ENCODE measurements around the gene SRL.

DNA sequence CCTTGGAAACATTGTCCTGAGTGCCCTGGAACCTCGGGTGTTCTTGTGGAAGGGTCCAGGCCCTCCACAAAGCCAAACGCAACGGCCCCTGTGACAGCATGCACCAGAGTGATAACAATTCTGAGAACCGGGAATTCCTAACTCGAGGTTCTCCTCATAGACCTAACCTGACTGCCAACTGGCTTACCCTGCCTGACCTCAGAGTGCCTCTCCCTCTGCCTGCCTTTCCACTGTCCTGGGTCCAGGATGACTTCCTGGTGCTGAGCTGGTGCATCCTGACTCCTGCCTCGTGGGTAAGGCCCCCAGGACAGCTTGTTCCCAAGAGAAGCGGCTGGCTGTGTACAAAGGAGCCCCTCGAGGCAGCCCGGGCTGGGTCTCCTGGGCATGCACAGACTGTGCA, 51.8 kb downstream of the SRL start:
- TF ChIP-seq, protein P1, sequence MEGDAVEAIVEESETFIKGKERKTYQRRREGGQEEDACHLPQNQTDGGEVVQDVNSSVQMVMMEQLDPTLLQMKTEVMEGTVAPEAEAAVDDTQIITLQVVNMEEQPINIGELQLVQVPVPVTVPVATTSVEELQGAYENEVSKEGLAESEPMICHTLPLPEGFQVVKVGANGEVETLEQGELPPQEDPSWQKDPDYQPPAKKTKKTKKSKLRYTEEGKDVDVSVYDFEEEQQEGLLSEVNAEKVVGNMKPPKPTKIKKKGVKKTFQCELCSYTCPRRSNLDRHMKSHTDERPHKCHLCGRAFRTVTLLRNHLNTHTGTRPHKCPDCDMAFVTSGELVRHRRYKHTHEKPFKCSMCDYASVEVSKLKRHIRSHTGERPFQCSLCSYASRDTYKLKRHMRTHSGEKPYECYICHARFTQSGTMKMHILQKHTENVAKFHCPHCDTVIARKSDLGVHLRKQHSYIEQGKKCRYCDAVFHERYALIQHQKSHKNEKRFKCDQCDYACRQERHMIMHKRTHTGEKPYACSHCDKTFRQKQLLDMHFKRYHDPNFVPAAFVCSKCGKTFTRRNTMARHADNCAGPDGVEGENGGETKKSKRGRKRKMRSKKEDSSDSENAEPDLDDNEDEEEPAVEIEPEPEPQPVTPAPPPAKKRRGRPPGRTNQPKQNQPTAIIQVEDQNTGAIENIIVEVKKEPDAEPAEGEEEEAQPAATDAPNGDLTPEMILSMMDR (conservative IDR thresholded peaks at IDR 0.05; ENCODE audit: low read depth, low read length): no peak
- no peak for TF ChIP-seq RFX5 (IDR thresholded peaks at IDR 0.05; ENCODE audit: low read depth, low read length)
